ENCODE results near the gene FUBP3.

The FUBP3 gene

GRCh38 chr9:130634191-130634768 is 54.9 kb downstream of the FUBP3 start:
- Histone ChIP-seq H3K27me3 (replicated peaks) (no peaks in the 10 kb centered on the region), H3K4me3 (ENCODE audit: low read depth, low read length) (no peak overlapping the region), H3K27ac (no peak overlapping the region), H3K36me3 (replicated peaks) (peaks cover 59% of the 10 kb centered on the region)
- TF ChIP-seq CTCF (IDR thresholded peaks at IDR 0.05; ENCODE audit: low read depth, low read length, missing control alignments): no peak
- DNase-seq: no peak
- in situ Hi-C loops (cut with HindIII; ENCODE audit: low pct_ligation_motif_present, low sequenced_read_pairs): no loop called here

GRCh38 chr9:130634801-130635200 is 55.4 kb downstream of the FUBP3 start:
- no peak overlapping the region for H3K27ac ChIP-seq
- DNase-seq: no peak
- in situ Hi-C loops (cut with HindIII; ENCODE audit: low pct_ligation_motif_present, low sequenced_read_pairs): no loop called here
- no peak overlapping the region for H3K4me3 ChIP-seq (ENCODE audit: low read depth, low read length)
- H3K36me3 ChIP-seq (replicated peaks): peaks cover 54% of the 10 kb centered on the region
- H3K27me3 ChIP-seq (replicated peaks): no peaks in the 10 kb centered on the region
- TF ChIP-seq CTCF (IDR thresholded peaks at IDR 0.05; ENCODE audit: low read depth, low read length, missing control alignments): no peak

- no peak overlapping the region for H3K27ac ChIP-seq
- H3K36me3 ChIP-seq (replicated peaks): peaks cover 50% of the 10 kb centered on the region
- in situ Hi-C loops (cut with HindIII; ENCODE audit: low pct_ligation_motif_present, low sequenced_read_pairs): no loop called here
- H3K27me3 ChIP-seq (replicated peaks): no peaks in the 10 kb centered on the region
- H3K4me3 ChIP-seq (ENCODE audit: low read depth, low read length): no peak overlapping the region
- DNase-seq: no peak
- TF ChIP-seq CTCF (IDR thresholded peaks at IDR 0.05; ENCODE audit: low read depth, low read length, missing control alignments): no peak
Measured at GRCh38 chr9:130635306-130635705, 55.9 kb downstream of the FUBP3 start.

GRCh38 chr9:130635721-130636647 is 56.6 kb downstream of the FUBP3 start:
- in situ Hi-C loops (cut with HindIII; ENCODE audit: low pct_ligation_motif_present, low sequenced_read_pairs): no loop called here
- no peak for DNase-seq
- no peak for TF ChIP-seq CTCF (IDR thresholded peaks at IDR 0.05; ENCODE audit: low read depth, low read length, missing control alignments)
- Histone ChIP-seq H3K27ac (no peak overlapping the region), H3K36me3 (replicated peaks) (peaks cover 43% of the 10 kb centered on the region), H3K27me3 (replicated peaks) (no peaks in the 10 kb centered on the region), H3K4me3 (ENCODE audit: low read depth, low read length) (no peak overlapping the region)

GRCh38 chr9:130636648-130637020 is 57.3 kb downstream of the FUBP3 start:
- Histone ChIP-seq H3K4me3 (ENCODE audit: low read depth, low read length) (no peak overlapping the region), H3K27me3 (replicated peaks) (no peaks in the 10 kb centered on the region), H3K27ac (no peak overlapping the region), H3K36me3 (replicated peaks) (peaks cover 37% of the 10 kb centered on the region)
- no peak for DNase-seq
- TF ChIP-seq CTCF (IDR thresholded peaks at IDR 0.05; ENCODE audit: low read depth, low read length, missing control alignments): no peak
- in situ Hi-C loops (cut with HindIII; ENCODE audit: low pct_ligation_motif_present, low sequenced_read_pairs): no loop called here
